C4-2B (cell line): Measurements from ENCODE around the gene SLC16A10.
"Not testable (repeated sequence)": the region's sequence is repeated elsewhere in the genome, so short reads cannot be mapped to it uniquely, and the experiment has no call there.

ENCODE experiments used
- CTCF ChIP-seq: fragments of 450-650 bp; conservative IDR thresholded peaks from 2 replicates; pipeline ENCODE4 v1.5.1; 2017; ENCODE audit warnings: mild to moderate bottlenecking
- ZFX ChIP-seq: fragments of 450-650 bp; IDR thresholded peaks from 2 replicates; pipeline ENCODE4 v1.6.1; 2017

- TF ChIP-seq CTCF, ZFX: not testable (repeated sequence)
Observed at GRCh38 chr6:111255838-111256237, 168.5 kb downstream of the SLC16A10 start.
